DOHH2 (cell line): ENCODE measurements around the gene RUNDC3A.

Experiments used
- H3F3A ChIP-seq: fragments of 200-600 bp; sonication (generic), shearing (Covaris generic); 2 replicates; pipeline ENCODE4 v1.6.0; 2016; ENCODE audit warnings: antibody characterized with exemption, mild to moderate bottlenecking; ENCODE audit not compliant: control insufficient read depth, insufficient read depth
- H3K27ac ChIP-seq: fragments of 200-600 bp; sonication (generic); 2 replicates; pipeline ENCODE4 v1.5.1; 2014; ENCODE audit warnings: low read depth, mild to moderate bottlenecking, low read length, moderate library complexity
- H3K27me3 ChIP-seq: fragments of 200-600 bp; sonication (generic); 2 replicates; pipeline ENCODE4 v1.6.1; 2014; ENCODE audit warnings: mild to moderate bottlenecking, low read length, mixed read lengths; ENCODE audit not compliant: control insufficient read depth
- H3K36me3 ChIP-seq: fragments of 200-600 bp; sonication (generic); 2 replicates; pipeline ENCODE4 v1.6.1; 2014; ENCODE audit warnings: mild to moderate bottlenecking, low read length, moderate library complexity, mixed read lengths; ENCODE audit not compliant: control insufficient read depth
- H3K4me1 ChIP-seq: fragments of 200-600 bp; sonication (generic); 2 replicates; pipeline ENCODE4 v1.6.1; 2014; ENCODE audit warnings: mild to moderate bottlenecking, low read length, mixed read lengths; ENCODE audit not compliant: control insufficient read depth
- H3K4me2 ChIP-seq: fragments of 200-600 bp; sonication (generic); 2 replicates; pipeline ENCODE4 v1.6.0; 2014; ENCODE audit warnings: mild to moderate bottlenecking, low read length, moderate library complexity
- H3K4me3 ChIP-seq: fragments of 200-600 bp; sonication (generic); 2 replicates; pipeline ENCODE4 v1.5.1; 2014; ENCODE audit warnings: mild to moderate bottlenecking, low read length, mixed read lengths
- H3K79me2 ChIP-seq: fragments of 200-600 bp; sonication (generic); 2 replicates; pipeline ENCODE4 v1.6.1; 2014; ENCODE audit warnings: mild to moderate bottlenecking, low read length, mixed read lengths; ENCODE audit not compliant: control insufficient read depth
- H3K9me2 ChIP-seq: fragments of 200-600 bp; sonication (generic); replicated peaks from 2 replicates; pipeline ENCODE4 v1.6.1; 2014; ENCODE audit warnings: mild to moderate bottlenecking, low read length, mixed read lengths; ENCODE audit not compliant: control insufficient read depth
- H3K9me3 ChIP-seq: fragments of 200-600 bp; sonication (generic); 2 replicates; pipeline ENCODE4 v1.6.1; 2014; ENCODE audit warnings: antibody characterized with exemption, low read length, mixed read lengths; ENCODE audit not compliant: control insufficient read depth, insufficient read depth
- H4K20me1 ChIP-seq: fragments of 200-600 bp; sonication (generic); 2 replicates; pipeline ENCODE4 v1.6.0; 2014; ENCODE audit warnings: low read depth, mild to moderate bottlenecking, antibody characterized with exemption, low read length, moderate library complexity; ENCODE audit not compliant: control insufficient read depth, insufficient read depth
- EZH2phosphoT487 ChIP-seq: fragments of 200-600 bp; sonication (generic); IDR thresholded peaks from 2 replicates; pipeline ENCODE4 v1.6.1; 2017; ENCODE audit warnings: borderline replicate concordance, mild to moderate bottlenecking, antibody characterized with exemption, low read length, moderate library complexity, mixed read lengths
- TF ChIP-seq, protein P1 (sequence below): fragments of 200-600 bp; sonication (generic); IDR thresholded peaks from one replicate; pipeline ENCODE4 v1.5.1; 2014; ENCODE audit warnings: antibody characterized with exemption, mild to moderate bottlenecking, low read depth, low read length; ENCODE audit not compliant: poor library complexity, severe bottlenecking

The RUNDC3A gene

DNA sequence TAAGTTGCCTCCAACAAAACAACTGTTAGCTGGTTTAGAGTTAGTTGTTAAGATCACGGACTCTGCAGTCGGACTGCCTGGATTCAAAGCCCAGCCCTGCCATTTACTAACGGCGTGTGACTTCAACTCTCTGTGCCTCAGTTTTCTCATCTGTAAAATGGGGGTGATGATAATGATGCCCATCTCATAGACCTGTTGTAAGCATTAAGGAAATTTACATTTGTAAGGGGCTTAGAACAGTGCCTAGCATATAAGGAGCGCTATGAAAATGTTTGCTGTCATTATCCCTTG is 41.3 kb upstream of the RUNDC3A start:
- Histone ChIP-seq H3K27ac (no peak overlapping the region), H3F3A (no peaks in the 10 kb centered on the region), H3K4me3 (no peak overlapping the region), H3K27me3 (no peaks in the 10 kb centered on the region), H3K36me3 (no peaks in the 10 kb centered on the region), H3K9me2 (no peaks in the 10 kb centered on the region), H3K79me2 (no peaks in the 10 kb centered on the region), H3K9me3 (no peaks in the 10 kb centered on the region), H3K4me1 (no peaks in the 10 kb centered on the region), H4K20me1 (no peaks in the 10 kb centered on the region), H3K4me2 (no peak overlapping the region)
- no peak for TF ChIP-seq EZH2phosphoT487
- TF ChIP-seq, protein P1, sequence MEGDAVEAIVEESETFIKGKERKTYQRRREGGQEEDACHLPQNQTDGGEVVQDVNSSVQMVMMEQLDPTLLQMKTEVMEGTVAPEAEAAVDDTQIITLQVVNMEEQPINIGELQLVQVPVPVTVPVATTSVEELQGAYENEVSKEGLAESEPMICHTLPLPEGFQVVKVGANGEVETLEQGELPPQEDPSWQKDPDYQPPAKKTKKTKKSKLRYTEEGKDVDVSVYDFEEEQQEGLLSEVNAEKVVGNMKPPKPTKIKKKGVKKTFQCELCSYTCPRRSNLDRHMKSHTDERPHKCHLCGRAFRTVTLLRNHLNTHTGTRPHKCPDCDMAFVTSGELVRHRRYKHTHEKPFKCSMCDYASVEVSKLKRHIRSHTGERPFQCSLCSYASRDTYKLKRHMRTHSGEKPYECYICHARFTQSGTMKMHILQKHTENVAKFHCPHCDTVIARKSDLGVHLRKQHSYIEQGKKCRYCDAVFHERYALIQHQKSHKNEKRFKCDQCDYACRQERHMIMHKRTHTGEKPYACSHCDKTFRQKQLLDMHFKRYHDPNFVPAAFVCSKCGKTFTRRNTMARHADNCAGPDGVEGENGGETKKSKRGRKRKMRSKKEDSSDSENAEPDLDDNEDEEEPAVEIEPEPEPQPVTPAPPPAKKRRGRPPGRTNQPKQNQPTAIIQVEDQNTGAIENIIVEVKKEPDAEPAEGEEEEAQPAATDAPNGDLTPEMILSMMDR = no peak

DNA sequence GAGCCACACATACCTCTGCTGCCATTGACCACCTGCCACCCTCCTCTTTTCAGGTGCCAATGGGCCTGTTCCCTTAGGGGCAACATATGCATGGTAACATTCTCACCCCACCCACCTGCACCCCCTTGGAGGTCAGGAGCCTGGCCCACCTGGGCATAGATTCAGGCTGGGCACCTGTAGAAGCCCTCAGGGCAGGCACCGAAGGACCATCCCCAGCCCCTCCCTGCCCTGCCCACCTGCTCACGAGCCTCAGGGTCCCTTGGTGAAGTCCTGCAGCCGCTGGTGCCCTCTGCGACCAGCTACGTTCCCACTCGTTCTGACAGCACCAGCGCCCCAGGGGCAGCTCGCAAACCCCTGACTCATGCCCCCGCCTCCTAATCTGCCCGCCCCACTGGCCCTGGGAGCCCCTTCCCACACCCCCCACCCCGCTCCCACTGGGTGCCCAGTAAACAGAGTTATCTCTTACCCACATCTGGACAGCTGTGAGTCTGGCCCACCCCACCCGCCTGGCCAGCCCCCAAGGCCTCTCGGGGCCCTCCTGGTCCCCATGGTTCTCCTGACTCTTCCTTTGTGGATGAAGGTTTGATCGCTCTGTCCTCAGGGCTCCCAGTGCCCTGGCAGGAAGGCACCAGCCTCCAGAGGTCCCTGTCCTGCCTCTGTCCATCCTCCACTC is 40.4 kb upstream of the RUNDC3A start, which contains the start of gene SLC4A1:
TSS of gene SLC4A1 (minus strand) at position 318 of the 673 bp plus-strand sequence. CDS start 5,269 bp downstream, outside the sequence.
- Histone ChIP-seq H3K9me2 (no peaks in the 10 kb centered on the region), H3K4me3 (no peak within 1 kb of the TSS), H3K27ac (no peak within 1 kb of the TSS), H3K79me2 (no peaks in the 10 kb centered on the region), H4K20me1 (no peaks in the 10 kb centered on the region), H3K36me3 (no peaks in the 10 kb centered on the region), H3K27me3 (0 out of 2 replicates have a peak, but pooled peaks cover 4% of the 10 kb centered on the region), H3K4me1 (peaks cover 4% of the 10 kb centered on the region; the same call in 1 of the 2 replicates), H3K4me2 (no peak within 1 kb of the TSS), H3K9me3 (no peaks in the 10 kb centered on the region), H3F3A (no peaks in the 10 kb centered on the region)
- TF ChIP-seq EZH2phosphoT487 = no peak
- TF ChIP-seq, protein P1 = no peak

DNA sequence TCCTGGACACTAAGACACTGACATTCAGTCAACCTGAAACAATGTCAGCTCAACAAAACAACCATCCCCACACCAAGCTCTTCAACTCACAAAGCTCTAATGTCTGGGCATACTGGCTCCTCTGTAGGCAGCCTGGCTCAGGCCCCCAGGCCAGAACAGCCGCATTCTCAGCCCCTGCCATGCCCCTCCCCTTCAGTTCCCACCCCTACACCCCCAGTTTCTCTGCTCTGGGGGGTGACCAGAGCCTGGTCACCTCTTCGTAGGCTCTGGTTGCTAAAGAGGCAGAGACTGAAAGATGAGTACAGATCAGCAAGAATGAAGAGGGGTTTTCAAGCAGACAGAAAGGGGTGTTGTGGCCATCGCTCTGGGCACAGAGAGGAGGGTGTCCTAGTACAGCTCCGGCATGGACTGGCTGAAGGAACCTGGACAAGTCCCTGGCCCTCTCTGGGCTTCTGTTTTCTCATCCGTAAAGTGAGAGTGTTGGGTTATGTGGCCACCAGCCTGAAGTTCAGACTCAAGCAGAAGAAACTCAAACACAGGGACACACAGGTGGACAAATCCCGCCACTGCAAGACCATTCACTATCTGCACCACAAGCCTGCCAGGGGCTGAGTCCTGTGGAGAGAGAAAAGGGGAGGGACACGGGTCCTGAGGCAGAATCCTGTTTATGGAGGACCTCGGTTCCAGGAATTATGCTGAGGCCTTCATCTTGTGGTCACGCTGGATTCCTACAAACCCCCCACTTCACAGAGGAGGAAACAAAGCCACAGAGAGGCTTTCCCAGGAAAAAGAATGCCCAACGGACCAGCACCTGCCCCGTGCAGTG is 39.5 kb upstream of the RUNDC3A start:
- H3K4me1 ChIP-seq = peaks cover 5% of the 10 kb centered on the region; the same call in 1 of the 2 replicates
- TF ChIP-seq, protein P1 = no peak
- TF ChIP-seq EZH2phosphoT487 = no peak
- no peaks in the 10 kb centered on the region for H4K20me1 ChIP-seq
- H3K27ac ChIP-seq = no peak overlapping the region
- no peaks in the 10 kb centered on the region for H3K79me2 ChIP-seq
- H3K9me3 ChIP-seq = no peaks in the 10 kb centered on the region
- no peaks in the 10 kb centered on the region for H3K9me2 ChIP-seq
- H3K4me3 ChIP-seq = no peak overlapping the region
- H3K36me3 ChIP-seq = no peaks in the 10 kb centered on the region
- no peaks in the 10 kb centered on the region for H3F3A ChIP-seq
- H3K27me3 ChIP-seq = 0 out of 2 replicates have a peak, but pooled peaks cover 4% of the 10 kb centered on the region
- H3K4me2 ChIP-seq = no peak overlapping the region
